Activated naive CD4-positive, alpha-beta T cell treated with anti-CD3 and anti-CD28 coated beads for 36 hours (primary cell): Measurements from ENCODE around the gene CSNK1D. TPM values are rescaled to one million over a fixed set of nuclear protein-coding genes. Genes with fewer than 3 reads are reported as not detected.

Experiments used
- CTCF ChIA-PET: fragments of 350-600 bp; sonication (Branson Sonifier 250); formaldehyde crosslinking; loops from one replicate; lab custom pipeline; 2021; ENCODE audit warnings: antibody characterized with exemption; lab: Charles Lee
- DNase-seq: peaks from one replicate; pipeline ENCODE4 v3.0.0-alpha.2; 2020
- H3K27ac Mint-ChIP-seq: one replicate; pipeline ENCODE4 v1.8.0; 2021; ENCODE audit warnings: mild to moderate bottlenecking, mixed read lengths
- H3K27me3 Mint-ChIP-seq: one replicate; pipeline ENCODE4 v1.8.0; 2021; ENCODE audit warnings: low read depth, mixed read lengths
- H3K36me3 Mint-ChIP-seq: one replicate; pipeline ENCODE4 v1.8.0; 2021; ENCODE audit warnings: low read depth, mixed read lengths
- H3K4me1 Mint-ChIP-seq: one replicate; pipeline ENCODE4 v1.8.0; 2021; ENCODE audit warnings: low read depth, mixed read lengths
- H3K4me3 Mint-ChIP-seq: one replicate; pipeline ENCODE4 v1.8.0; 2021; ENCODE audit warnings: mild to moderate bottlenecking, moderate library complexity, mixed read lengths
- H3K9me3 Mint-ChIP-seq: one replicate; pipeline ENCODE4 v1.8.0; 2021; ENCODE audit warnings: mixed read lengths
- intact Hi-C: fragments of 100-400 bp; cut with micrococcal nuclease; formaldehyde crosslinking; loops from one replicate; pipeline ENCODE4 v1.15.1; 2023
- total RNA-seq, 2 experiments: library from RNA; stranded (reverse); gene quantifications; one replicate each; pipeline ENCODE4 v1.2.3, GENCODE V29; 2021

Gene CSNK1D
- total RNA-seq, 2 experiments from 2014 or later = 99.8 to 100 TPM

- peak overlapping the region; percentile 97 for H3K27ac Mint-ChIP-seq
- H3K4me1 Mint-ChIP-seq = peaks cover 67% of the 10 kb centered on the region
- CTCF ChIA-PET = interaction anchor here (1.8 kb wide), 1 partner anchor 12 kb away, joined by 6 read pairs; the partner anchor contains the start of gene CD7
- no peak for DNase-seq
- peaks cover 5% of the 10 kb centered on the region for H3K36me3 Mint-ChIP-seq
- intact Hi-C loops = no loop called here
- peaks cover 3% of the 10 kb centered on the region for H3K9me3 Mint-ChIP-seq
- H3K27me3 Mint-ChIP-seq = no peaks in the 10 kb centered on the region
- H3K4me3 Mint-ChIP-seq = peak overlapping the region; percentile 8
These were observed 31.6 kb upstream of the CSNK1D start for GRCh38 chr17:82304826-82305726.

DNA sequence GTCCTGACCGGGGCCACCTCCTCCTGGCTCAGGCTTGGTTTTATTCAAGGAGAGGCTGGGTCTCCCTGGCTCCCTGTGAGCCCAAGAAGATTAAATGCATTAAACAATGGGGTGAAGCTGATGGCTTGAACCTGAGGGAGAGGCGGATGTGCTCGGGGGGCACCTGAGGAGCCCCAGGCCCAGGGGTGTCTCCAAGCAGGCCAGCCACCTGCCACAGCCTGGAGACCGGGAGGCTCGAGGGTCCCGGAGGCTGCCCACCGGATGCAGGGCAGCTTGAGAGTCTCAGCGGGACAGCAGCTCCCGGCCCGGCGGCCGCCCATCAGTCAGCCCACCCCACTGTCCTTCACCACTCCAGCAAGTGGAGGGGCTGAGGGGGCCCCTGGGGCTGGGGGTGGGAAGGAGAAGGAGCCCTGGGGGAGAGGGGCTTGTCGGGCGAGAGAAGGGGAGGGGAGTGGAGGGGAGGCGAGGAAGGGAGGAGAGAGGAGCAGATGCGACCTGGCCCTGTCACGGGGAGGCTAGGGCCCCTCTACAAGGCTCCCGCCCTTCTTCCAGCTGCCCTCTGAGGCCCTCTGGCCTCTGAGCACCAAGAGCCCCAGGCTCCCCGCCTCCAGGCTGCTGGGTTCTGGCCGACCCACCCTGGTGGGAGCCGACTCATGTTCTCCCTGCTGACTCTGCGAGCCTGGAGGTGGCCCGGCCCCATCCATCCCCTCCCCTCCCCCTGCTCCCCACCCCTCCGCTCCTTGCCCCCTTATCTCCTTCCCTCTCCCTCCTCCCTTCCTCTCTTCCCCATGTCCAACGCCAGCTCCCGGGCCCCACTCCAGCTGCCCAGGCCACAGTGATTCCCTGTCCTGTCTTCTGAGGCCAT, 30.7 kb upstream of the CSNK1D start:
- Mint-ChIP-seq H3K36me3 (peaks cover 7% of the 10 kb centered on the region), H3K4me3 (peak overlapping the region; percentile 93), H3K27ac (peak overlapping the region; percentile 100), H3K9me3 (peaks cover 3% of the 10 kb centered on the region), H3K4me1 (peaks cover 73% of the 10 kb centered on the region), H3K27me3 (no peaks in the 10 kb centered on the region)
- intact Hi-C loops = no loop called here
- peak; percentile 4 for DNase-seq
- CTCF ChIA-PET = interaction anchor here (1.0 to 8.4 kb wide), 3 partner anchors 13 to 68 kb away, joined by 3 to 60 read pairs (median 6); partner anchors contain the start of gene CD7

DNA sequence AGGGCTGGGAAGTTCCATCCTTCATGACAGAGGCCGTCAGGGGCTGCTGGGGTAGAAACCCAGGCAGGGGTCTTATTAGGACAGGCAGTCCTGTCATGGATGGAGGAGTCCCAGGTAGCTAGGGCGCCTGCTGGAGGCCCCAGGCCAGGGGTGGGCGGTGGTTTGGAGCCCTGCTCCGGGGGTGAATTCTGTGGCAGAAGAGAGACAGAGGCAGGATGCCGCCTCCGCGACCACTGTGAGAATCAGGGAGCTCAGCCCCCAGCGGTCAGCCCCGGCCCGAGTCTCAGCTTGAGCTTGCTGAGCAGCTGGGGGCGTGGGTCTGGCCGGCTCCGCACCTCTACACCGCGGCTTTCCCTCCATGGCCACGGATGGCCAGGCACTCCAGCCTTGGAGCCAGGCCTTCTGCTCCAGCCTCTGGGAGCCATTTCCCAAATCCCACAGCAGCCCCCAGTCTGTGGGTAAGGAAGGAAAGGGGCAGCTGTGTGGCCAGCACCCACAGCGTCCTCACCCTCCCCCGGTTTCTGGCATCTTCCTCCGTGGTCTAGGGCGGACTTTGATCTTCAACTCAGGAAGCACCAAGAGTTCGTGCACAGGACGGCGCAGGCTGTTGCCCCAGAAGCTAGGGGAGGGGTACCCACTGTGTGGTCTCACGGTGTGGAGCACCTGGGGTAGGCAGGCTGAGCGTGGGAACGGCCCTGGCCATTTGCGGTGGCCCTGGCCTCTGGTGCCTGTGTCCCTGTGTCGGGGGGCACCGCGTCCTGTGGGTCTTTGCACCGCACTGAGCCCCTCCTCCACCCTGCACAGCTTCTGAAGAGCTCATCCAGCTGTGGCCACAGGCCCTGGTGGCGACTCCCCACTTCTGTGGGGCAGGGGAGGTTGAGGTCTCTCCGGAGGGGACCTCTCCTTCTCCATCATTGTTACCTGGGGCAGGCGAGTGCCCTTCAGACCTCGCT, 29.8 kb upstream of the CSNK1D start:
- peaks cover 11% of the 10 kb centered on the region for H3K36me3 Mint-ChIP-seq

GRCh38 chr17:82302568-82302963, 29.1 kb upstream of the CSNK1D start:
- H3K27ac Mint-ChIP-seq = peak overlapping the region; percentile 100
- H3K4me3 Mint-ChIP-seq = peak overlapping the region; percentile 93
- H3K36me3 Mint-ChIP-seq = peaks cover 12% of the 10 kb centered on the region
- CTCF ChIA-PET = interaction anchor here (0.9 to 8.4 kb wide), 4 partner anchors 13 to 111 kb away, joined by 3 to 60 read pairs (median 31); partner anchors contain the start of gene CD7
- peaks cover 3% of the 10 kb centered on the region for H3K9me3 Mint-ChIP-seq
- no peak for DNase-seq
- peaks cover 77% of the 10 kb centered on the region for H3K4me1 Mint-ChIP-seq
- intact Hi-C loops = loop anchor here (1.0 kb wide), 1 partner anchor 48 kb away; no protein-coding TSS in a partner anchor
- H3K27me3 Mint-ChIP-seq = no peaks in the 10 kb centered on the region

More for the DNA sequence above, 29.8 kb upstream of the CSNK1D start:
- peak overlapping the region; percentile 93 for H3K4me3 Mint-ChIP-seq
- no peaks in the 10 kb centered on the region for H3K27me3 Mint-ChIP-seq
- H3K9me3 Mint-ChIP-seq = peaks cover 3% of the 10 kb centered on the region
- peak overlapping the region; percentile 100 for H3K27ac Mint-ChIP-seq
- peak; percentile 58 for DNase-seq
- peaks cover 79% of the 10 kb centered on the region for H3K4me1 Mint-ChIP-seq
- CTCF ChIA-PET = interaction anchor here (0.9 to 8.4 kb wide), 6 partner anchors 13 to 111 kb away, joined by 3 to 60 read pairs (median 10); partner anchors contain the start of gene CD7
- intact Hi-C loops = loop anchor here (1.0 kb wide), 1 partner anchor 47 kb away; no protein-coding TSS in a partner anchor

DNA sequence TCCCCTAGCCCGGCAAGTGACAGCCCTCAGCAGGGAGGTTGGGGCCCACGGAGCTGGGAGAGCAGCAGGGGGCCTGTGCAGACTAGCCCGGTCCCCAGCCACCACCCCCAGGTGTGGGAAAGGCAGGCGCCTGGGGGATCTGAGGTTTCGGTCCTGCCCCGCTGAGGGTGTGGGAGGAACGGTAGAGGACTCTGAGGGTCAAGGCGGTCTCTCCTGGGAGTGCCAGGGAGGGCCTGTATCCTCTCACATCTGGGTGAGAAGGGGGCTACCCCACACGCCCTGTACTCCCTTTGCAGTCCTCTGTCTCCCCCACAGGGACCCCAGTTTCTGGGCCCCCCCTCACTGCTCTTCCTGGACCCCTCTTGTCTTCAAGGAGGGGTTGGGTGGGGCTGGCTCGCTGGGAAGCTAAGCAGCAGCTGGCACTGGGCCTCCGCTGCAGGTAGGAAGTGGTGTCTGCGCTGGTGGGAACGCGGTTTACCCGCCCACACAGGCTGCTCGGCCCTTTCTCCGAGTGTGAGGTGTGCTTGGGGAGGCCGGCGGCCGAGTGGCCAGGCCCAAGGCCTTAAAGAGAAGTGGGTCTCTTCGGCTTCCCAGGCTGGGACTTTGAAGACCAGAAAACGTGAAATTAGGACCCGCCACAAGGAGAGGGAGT, 28.5 kb upstream of the CSNK1D start:
- H3K27me3 Mint-ChIP-seq = no peaks in the 10 kb centered on the region
- DNase-seq = peak; percentile 83
- intact Hi-C loops = loop anchor here (1.0 kb wide), 1 partner anchor 48 kb away; no protein-coding TSS in a partner anchor
- peaks cover 82% of the 10 kb centered on the region for H3K4me1 Mint-ChIP-seq
- H3K27ac Mint-ChIP-seq = peak overlapping the region; percentile 100
- CTCF ChIA-PET = interaction anchor here (0.9 to 8.4 kb wide), 4 partner anchors 14 to 115 kb away, joined by 3 to 60 read pairs (median 31); partner anchors contain the start of gene CD7
- H3K36me3 Mint-ChIP-seq = peaks cover 12% of the 10 kb centered on the region
- peak overlapping the region; percentile 93 for H3K4me3 Mint-ChIP-seq
- H3K9me3 Mint-ChIP-seq = peaks cover 3% of the 10 kb centered on the region

- Mint-ChIP-seq H3K27me3 (no peaks in the 10 kb centered on the region), H3K9me3 (no peaks in the 10 kb centered on the region), H3K4me3 (peak overlapping the region; percentile 93), H3K27ac (peak overlapping the region; percentile 100), H3K4me1 (peaks cover 82% of the 10 kb centered on the region), H3K36me3 (peaks cover 9% of the 10 kb centered on the region)
- CTCF ChIA-PET = interaction anchor here (0.9 to 8.4 kb wide), 7 partner anchors 14 to 116 kb away, joined by 3 to 60 read pairs (median 7); partner anchors contain the start of gene CD7
- peak; percentile 51 for DNase-seq
- intact Hi-C loops = no loop called here
These were observed 27.9 kb upstream of the CSNK1D start for GRCh38 chr17:82301300-82301915.

DNA sequence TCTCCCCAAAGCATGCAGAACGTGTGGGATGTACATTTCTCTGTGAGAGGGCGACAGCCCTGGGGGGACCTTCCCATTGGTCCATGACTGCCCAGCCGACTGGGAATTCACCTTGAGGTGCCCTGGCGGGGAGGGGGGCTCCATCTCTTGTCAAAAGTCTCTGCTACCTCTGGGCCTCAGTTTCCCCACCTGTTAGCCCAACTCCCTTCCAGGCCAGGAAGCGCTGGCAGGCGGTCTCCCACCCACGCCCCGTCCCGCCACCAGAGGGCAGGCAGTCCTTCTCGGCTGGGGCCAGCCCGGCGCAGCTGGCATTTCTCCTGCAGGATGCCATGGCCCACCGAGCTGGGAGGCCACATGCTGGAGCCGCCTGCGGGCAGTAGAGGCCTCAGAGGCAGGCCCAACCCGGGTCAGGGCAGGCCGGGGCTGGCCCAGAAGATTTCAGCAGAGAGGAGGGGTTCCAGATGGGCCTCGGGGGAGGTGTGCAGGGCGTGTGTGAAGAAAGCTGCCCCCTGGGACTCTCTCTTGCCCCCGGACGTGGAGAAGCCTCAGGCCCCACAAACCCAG, 27.3 kb upstream of the CSNK1D start:
- CTCF ChIA-PET = interaction anchor here (0.9 to 8.4 kb wide), 9 partner anchors 15 to 116 kb away, joined by 3 to 60 read pairs (median 4); partner anchors contain the start of genes CD7 and SECTM1
- Mint-ChIP-seq H3K4me3 (peak overlapping the region; percentile 93), H3K27ac (peak overlapping the region; percentile 100), H3K27me3 (no peaks in the 10 kb centered on the region), H3K36me3 (peaks cover 9% of the 10 kb centered on the region), H3K9me3 (no peaks in the 10 kb centered on the region), H3K4me1 (peaks cover 79% of the 10 kb centered on the region)
- intact Hi-C loops = no loop called here
- peak; percentile 89 for DNase-seq

- no peak for DNase-seq
- CTCF ChIA-PET = interaction anchor here (0.9 to 8.4 kb wide), 8 partner anchors 16 to 117 kb away, joined by 3 to 60 read pairs (median 4); partner anchors contain the start of genes CD7, HEXD and SECTM1
- H3K4me1 Mint-ChIP-seq = peaks cover 79% of the 10 kb centered on the region
These were observed 26.7 kb upstream of the CSNK1D start for GRCh38 chr17:82300228-82300627.

DNA sequence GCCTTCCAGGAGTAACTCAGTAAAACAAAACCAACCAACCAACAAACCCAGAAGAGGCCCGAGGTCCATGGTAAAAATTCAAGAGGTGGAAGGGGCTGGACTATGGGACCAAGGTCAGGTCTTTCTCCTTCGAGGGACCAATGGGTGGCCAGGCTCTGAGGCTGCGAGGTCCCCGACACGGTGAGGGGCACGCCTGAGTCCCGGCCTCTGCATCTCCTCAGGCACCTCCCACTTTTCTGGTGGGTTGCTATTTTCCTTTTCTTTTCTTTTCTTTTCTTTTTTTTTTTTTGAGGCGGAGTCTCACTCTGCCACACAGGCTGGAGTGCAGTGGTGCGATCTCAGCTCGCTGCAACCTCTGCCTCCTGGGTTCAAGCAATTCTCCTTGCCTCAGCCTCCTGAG, 26.0 kb upstream of the CSNK1D start:
- intact Hi-C loops = loop anchor here (1.0 to 10.0 kb wide), 7 partner anchors 55 to 453 kb away; partner anchors contain the start of genes NARF and TBCD
- peak; percentile 86 for DNase-seq
- Mint-ChIP-seq H3K9me3 (no peaks in the 10 kb centered on the region), H3K4me3 (peak overlapping the region; percentile 93), H3K27ac (peak overlapping the region; percentile 100), H3K36me3 (peaks cover 15% of the 10 kb centered on the region), H3K27me3 (no peaks in the 10 kb centered on the region), H3K4me1 (peaks cover 79% of the 10 kb centered on the region)
- CTCF ChIA-PET = interaction anchor here (1.3 to 8.4 kb wide), 4 partner anchors 16 to 118 kb away, joined by 4 to 60 read pairs (median 28); partner anchors contain the start of genes CD7 and HEXD

More at GRCh38 chr17:82300228-82300627, 26.7 kb upstream of the CSNK1D start:
- H3K36me3 Mint-ChIP-seq = peaks cover 12% of the 10 kb centered on the region
- no peaks in the 10 kb centered on the region for H3K27me3 Mint-ChIP-seq
- H3K4me3 Mint-ChIP-seq = peak overlapping the region; percentile 93
- intact Hi-C loops = no loop called here
- no peaks in the 10 kb centered on the region for H3K9me3 Mint-ChIP-seq
- peak overlapping the region; percentile 100 for H3K27ac Mint-ChIP-seq
